Fibroblast of mammary gland (primary cell): ENCODE results near the gene KLF15.

Experiments used
- DNase-seq: peaks from one replicate; pipeline ENCODE4 v3.0.0-alpha.2; 2010; ENCODE audit warnings: low read depth
- H3K4me3 ChIP-seq: 2 replicates; pipeline ENCODE4 v1.5.1; 2011; ENCODE audit warnings: low read depth, mild to moderate bottlenecking, low read length, moderate library complexity; ENCODE audit not compliant: control insufficient read depth
- TF ChIP-seq, protein P1 (sequence below): conservative IDR thresholded peaks from 2 replicates; pipeline ENCODE4 v1.5.1; 2011; ENCODE audit warnings: low read depth, low read length, inconsistent platforms; ENCODE audit not compliant: control insufficient read depth, insufficient read depth

The KLF15 gene

GRCh38 chr3:126342991-126343648, 14.1 kb downstream of the KLF15 start:
- TF ChIP-seq, protein P1, sequence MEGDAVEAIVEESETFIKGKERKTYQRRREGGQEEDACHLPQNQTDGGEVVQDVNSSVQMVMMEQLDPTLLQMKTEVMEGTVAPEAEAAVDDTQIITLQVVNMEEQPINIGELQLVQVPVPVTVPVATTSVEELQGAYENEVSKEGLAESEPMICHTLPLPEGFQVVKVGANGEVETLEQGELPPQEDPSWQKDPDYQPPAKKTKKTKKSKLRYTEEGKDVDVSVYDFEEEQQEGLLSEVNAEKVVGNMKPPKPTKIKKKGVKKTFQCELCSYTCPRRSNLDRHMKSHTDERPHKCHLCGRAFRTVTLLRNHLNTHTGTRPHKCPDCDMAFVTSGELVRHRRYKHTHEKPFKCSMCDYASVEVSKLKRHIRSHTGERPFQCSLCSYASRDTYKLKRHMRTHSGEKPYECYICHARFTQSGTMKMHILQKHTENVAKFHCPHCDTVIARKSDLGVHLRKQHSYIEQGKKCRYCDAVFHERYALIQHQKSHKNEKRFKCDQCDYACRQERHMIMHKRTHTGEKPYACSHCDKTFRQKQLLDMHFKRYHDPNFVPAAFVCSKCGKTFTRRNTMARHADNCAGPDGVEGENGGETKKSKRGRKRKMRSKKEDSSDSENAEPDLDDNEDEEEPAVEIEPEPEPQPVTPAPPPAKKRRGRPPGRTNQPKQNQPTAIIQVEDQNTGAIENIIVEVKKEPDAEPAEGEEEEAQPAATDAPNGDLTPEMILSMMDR = no peak
- DNase-seq = peak; percentile 47
- no peak overlapping the region for H3K4me3 ChIP-seq

DNA sequence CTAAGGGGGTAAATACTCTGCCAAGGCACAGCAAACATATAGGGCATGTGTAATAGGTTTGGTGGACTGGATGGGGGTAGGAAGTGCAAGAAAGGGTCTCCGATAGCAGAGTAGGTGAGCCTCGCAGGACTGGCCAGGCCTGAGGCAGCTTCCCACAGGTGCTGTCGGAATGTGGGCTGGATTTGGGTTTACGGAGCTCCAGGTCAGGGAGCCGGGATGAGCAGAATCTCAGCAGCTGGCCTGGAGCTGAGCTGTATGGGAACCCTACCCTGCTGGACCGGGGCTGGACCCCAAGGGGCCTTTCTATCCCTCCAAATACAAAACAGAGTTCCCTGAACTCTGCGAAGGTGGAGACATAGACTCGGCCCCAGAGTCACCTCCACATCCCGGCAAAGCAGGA, 15.0 kb downstream of the KLF15 start:
- TF ChIP-seq, protein P1 = no peak
- no peak overlapping the region for H3K4me3 ChIP-seq

GRCh38 chr3:126341755-126342150, 15.5 kb downstream of the KLF15 start:
- no peak for DNase-seq
- H3K4me3 ChIP-seq = no peak overlapping the region
- TF ChIP-seq, protein P1 = no peak

More for the DNA sequence above, 15.0 kb downstream of the KLF15 start:
- DNase-seq = no peak

DNA sequence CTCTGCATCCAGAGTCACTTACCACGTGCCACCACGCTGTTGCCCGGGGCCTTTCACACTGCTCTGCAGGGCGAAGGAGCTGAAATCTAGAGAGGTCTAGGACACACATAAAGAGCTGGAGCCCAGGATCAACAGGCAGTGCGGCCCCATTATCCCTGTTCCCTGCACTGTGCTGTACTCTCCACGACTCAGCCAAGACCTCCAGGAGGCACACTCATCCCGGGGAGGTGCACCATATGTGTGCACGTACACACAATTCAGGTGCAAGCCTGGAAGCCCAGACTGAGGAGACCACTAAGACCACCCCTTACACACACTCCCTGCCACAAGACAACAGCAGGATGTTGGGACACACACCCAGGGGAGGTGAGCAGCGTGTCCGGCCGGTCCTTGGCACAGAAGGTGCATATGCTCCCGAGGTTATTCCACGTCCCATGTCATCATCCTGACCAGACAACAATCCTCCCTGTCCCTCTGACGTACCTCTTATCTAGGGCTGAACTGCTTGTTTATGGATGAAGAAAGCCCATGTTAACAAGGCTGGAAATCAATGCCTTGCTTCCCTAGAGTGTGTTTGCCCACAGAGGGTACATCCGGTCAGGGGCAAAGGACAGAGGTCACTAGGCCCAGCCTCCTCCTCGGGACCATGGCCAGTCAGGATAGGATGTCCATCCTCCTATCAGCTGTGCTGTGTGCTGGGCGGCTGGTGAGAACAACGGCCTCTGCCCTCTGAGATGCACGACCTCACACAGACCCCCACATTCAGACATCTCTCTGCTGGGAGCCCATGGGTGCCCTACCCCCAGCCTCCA, 16.1 kb downstream of the KLF15 start:
- TF ChIP-seq, protein P1 = no peak
- DNase-seq = no peak
- no peak overlapping the region for H3K4me3 ChIP-seq

- no peak overlapping the region for H3K4me3 ChIP-seq
- TF ChIP-seq, protein P1 = no peak
- no peak for DNase-seq
Observed at GRCh38 chr3:126340596-126340942, 16.6 kb downstream of the KLF15 start.

DNA sequence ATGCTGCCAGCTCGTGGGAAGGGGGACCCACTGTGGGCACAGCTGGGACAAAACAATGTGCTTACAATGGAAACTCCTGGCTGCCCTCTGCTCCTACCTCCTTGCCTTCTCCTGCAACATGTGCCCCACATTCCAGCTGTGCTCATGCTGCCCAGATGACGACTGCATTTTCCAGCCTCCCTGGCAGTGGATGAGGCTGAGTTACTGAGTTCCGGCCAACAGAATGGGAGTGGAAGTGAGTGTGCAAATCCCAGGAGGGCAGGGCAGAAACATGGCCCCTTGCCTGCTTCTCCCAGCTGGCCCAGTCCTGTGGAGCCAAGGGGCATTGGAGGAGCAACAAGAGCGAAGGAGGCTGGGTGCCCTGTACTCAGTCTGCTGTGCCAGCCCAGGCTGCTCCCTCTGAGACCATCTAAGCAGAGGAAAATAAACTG, 17.1 kb downstream of the KLF15 start:
- peak; percentile 64 for DNase-seq
- TF ChIP-seq, protein P1 = no peak
- no peak overlapping the region for H3K4me3 ChIP-seq

- DNase-seq = no peak
- no peak overlapping the region for H3K4me3 ChIP-seq
- TF ChIP-seq, protein P1 = no peak
Observed at GRCh38 chr3:126339466-126339865, 17.7 kb downstream of the KLF15 start.
